ENCODE results near the gene NTNG2. TPM values are rescaled to one million over a fixed set of nuclear protein-coding genes. Genes with fewer than 3 reads are reported as not detected.

Gene NTNG2
- total RNA-seq, 4 donors from 2014 or later: 1.5 to 6.6 (median 4.3) TPM

- no peaks in the 10 kb centered on the region for H3K9me3 ChIP-seq
- DNase-seq (ENCODE audit: extremely low spot score): no peak
- no peak overlapping the region for H3K27ac ChIP-seq (replicated peaks in 1 of 4)
- no peak overlapping the region for H3K4me3 ChIP-seq
- peaks cover 0 to 45% (median 0%) of the 10 kb centered on the region in 4 donors for H3K27me3 ChIP-seq
- TF ChIP-seq CTCF (IDR thresholded peaks at IDR 0.05) (no peak), POLR2A (IDR thresholded peaks at IDR 0.05; ENCODE audit: low read depth) (no peak), POLR2AphosphoS5 (IDR thresholded peaks at IDR 0.05) (no peak), EP300 (IDR thresholded peaks at IDR 0.05) (no peak)
- 93% methylated on average over 5 of the region's 9 CpGs for whole genome bisulfite sequencing
- H3K4me1 ChIP-seq: peaks cover 17 to 41% (median 36%) of the 10 kb centered on the region in 4 donors
- H3K36me3 ChIP-seq: no peaks in the 10 kb centered on the region
- intact Hi-C loops (cut with DNase I): no loop called here
Measured at GRCh38 chr9:132245465-132245864, 83.6 kb downstream of the NTNG2 start.

- intact Hi-C loops (cut with DNase I): no loop called here
- no peak for TF ChIP-seq EP300 (IDR thresholded peaks at IDR 0.05)
- no peak for TF ChIP-seq POLR2A (IDR thresholded peaks at IDR 0.05; ENCODE audit: low read depth)
- no peak for TF ChIP-seq POLR2AphosphoS5 (IDR thresholded peaks at IDR 0.05)
- no peak for TF ChIP-seq CTCF (IDR thresholded peaks at IDR 0.05)
- Histone ChIP-seq H3K27ac (replicated peaks in 1 of 4) (no peak overlapping the region), H3K36me3 (no peaks in the 10 kb centered on the region), H3K4me1 (peaks cover 10 to 17% (median 13%) of the 10 kb centered on the region in 4 donors), H3K4me3 (no peak overlapping the region), H3K27me3 (peaks cover 0 to 50% (median 0%) of the 10 kb centered on the region in 4 donors), H3K9me3 (no peaks in the 10 kb centered on the region)
- no peak for DNase-seq (ENCODE audit: extremely low spot score)
- WGBS: 80% methylated on average over 8 of the region's 8 CpGs
Measured at GRCh38 chr9:132247942-132248341, 86.1 kb downstream of the NTNG2 start.

GRCh38 chr9:132249123-132249522, 87.3 kb downstream of the NTNG2 start:
- Histone ChIP-seq H3K4me3 (no peak overlapping the region), H3K27ac (replicated peaks in 1 of 4) (no peak overlapping the region), H3K27me3 (peaks cover 0 to 54% (median 0%) of the 10 kb centered on the region in 4 donors), H3K9me3 (no peaks in the 10 kb centered on the region), H3K4me1 (peaks cover 6 to 15% (median 11%) of the 10 kb centered on the region in 4 donors), H3K36me3 (no peaks in the 10 kb centered on the region)
- no peak for DNase-seq (ENCODE audit: extremely low spot score)
- TF ChIP-seq POLR2A (IDR thresholded peaks at IDR 0.05; ENCODE audit: low read depth): no peak
- TF ChIP-seq POLR2AphosphoS5 (IDR thresholded peaks at IDR 0.05): no peak
- no peak for TF ChIP-seq CTCF (IDR thresholded peaks at IDR 0.05)
- no peak for TF ChIP-seq EP300 (IDR thresholded peaks at IDR 0.05)
- 89% methylated on average over 3 of the region's 6 CpGs for WGBS
- intact Hi-C loops (cut with DNase I): no loop called here

GRCh38 chr9:132249690-132250089, 87.8 kb downstream of the NTNG2 start:
- Histone ChIP-seq H3K9me3 (no peaks in the 10 kb centered on the region), H3K27ac (replicated peaks in 1 of 4) (no peak overlapping the region), H3K4me1 (peaks cover 6 to 15% (median 11%) of the 10 kb centered on the region in 4 donors), H3K4me3 (no peak overlapping the region), H3K36me3 (no peaks in the 10 kb centered on the region), H3K27me3 (peaks cover 0 to 55% (median 0%) of the 10 kb centered on the region in 4 donors)
- TF ChIP-seq POLR2A (IDR thresholded peaks at IDR 0.05; ENCODE audit: low read depth) (no peak), EP300 (IDR thresholded peaks at IDR 0.05) (no peak), POLR2AphosphoS5 (IDR thresholded peaks at IDR 0.05) (no peak), CTCF (IDR thresholded peaks at IDR 0.05) (no peak)
- no peak for DNase-seq (ENCODE audit: extremely low spot score)
- 80% methylated on average over 5 of the region's 8 CpGs for WGBS
- intact Hi-C loops (cut with DNase I): loop anchor here (5.0 kb wide), 1 partner anchor 487 kb away; no protein-coding TSS in a partner anchor
